Uterus (tissue), 4 donors: ENCODE data around the gene SSBP2. TPM values are rescaled to one million over a fixed set of nuclear protein-coding genes. Genes with fewer than 3 reads are reported as not detected.

ENCODE experiments used
- DNase-seq, 2 donors: peaks; one replicate each; pipeline ENCODE4 v3.0.0-alpha.2; 2019 to 2020
- H3K27ac ChIP-seq, 2 donors: fragments of 200-600 bp; sonication (generic); 1 replicate in 1 of 2; 2 replicates in 1 of 2; pipeline ENCODE4 v1.5.1; 2016 to 2018
- H3K27me3 ChIP-seq, 2 donors: fragments of 200-600 bp; sonication (generic); one replicate each; pipeline ENCODE4 v1.5.1; 2018 to 2019; ENCODE audit warnings: control low read depth in 1 of 2
- H3K36me3 ChIP-seq, 2 donors: fragments of 200-600 bp; sonication (generic); one replicate each; pipeline ENCODE4 v1.5.1; 2019; ENCODE audit warnings: control low read depth in 1 of 2
- H3K4me1 ChIP-seq, 2 donors: fragments of 200-600 bp; sonication (generic); one replicate each; pipeline ENCODE4 v1.5.1; 2018 to 2019; ENCODE audit warnings: control low read depth in 1 of 2
- H3K4me3 ChIP-seq, 2 donors: fragments of 200-600 bp; sonication (generic); 1 replicate in 1 of 2; 2 replicates in 1 of 2; pipeline ENCODE4 v1.5.1; 2018 to 2019; ENCODE audit warnings: mild to moderate bottlenecking in 1 of 2
- H3K9me3 ChIP-seq, 2 donors: fragments of 200-600 bp; sonication (generic); one replicate each; pipeline ENCODE4 v1.5.1; 2019; ENCODE audit warnings: control low read depth in 1 of 2
- CTCF ChIP-seq, 4 experiments: fragments of 200-600 bp in 2 of 4; fragments of 450-650 bp in 2 of 4; sonication (generic) in 2 of 4; IDR thresholded peaks; one replicate each; pipeline ENCODE4 v1.5.1; 2016 to 2019; ENCODE audit warnings: antibody characterized with exemption in 4 of 4, mild to moderate bottlenecking in 2 of 4, moderate library complexity in 1 of 4
- POLR2A ChIP-seq, 2 donors: fragments of 450-650 bp; IDR thresholded peaks; one replicate each; pipeline ENCODE4 v1.6.1; 2016; ENCODE audit warnings: antibody characterized with exemption in 2 of 2, mild to moderate bottlenecking in 1 of 2, moderate library complexity in 1 of 2
- intact Hi-C: fragments of 100-400 bp; cut with DNase I; formaldehyde crosslinking; loops from one replicate; pipeline ENCODE4 v1.15.1; 2023; ENCODE audit warnings: low total_unique reads
- total RNA-seq, 4 donors: library from RNA; depleted of rRNA in 3 of 4; stranded (reverse); fragments of >200 nt in 3 of 4; gene quantifications; one replicate each; pipeline versions ENCODE4 v1.1.0 to v1.2.4, GENCODE V29; 2014 to 2023
- donor health status: DM: yes; HTN: yes; CAD: no.

Gene SSBP2
- total RNA-seq, 4 donors from 2014 or later: 22.0 to 204 (median 90.9) TPM

GRCh38 chr5:81788329-81788728 is 37.4 kb upstream of the SSBP2 start:
- no peak for DNase-seq
- intact Hi-C loops: loop anchor here (5.0 kb wide), 2 partner anchors 36 to 59 kb away; partner anchors contain the start of gene SSBP2
- Histone ChIP-seq H3K4me1 (peaks cover 0 to 10% of the 10 kb centered on the region in 2 donors), H3K36me3 (no peaks in the 10 kb centered on the region), H3K4me3 (no peak overlapping the region), H3K27me3 (no peaks in the 10 kb centered on the region), H3K27ac (peak overlapping the region; percentile 66 to 69), H3K9me3 (no peaks in the 10 kb centered on the region)
- TF ChIP-seq CTCF (IDR thresholded peaks at IDR 0.05) (no peak), POLR2A (IDR thresholded peaks at IDR 0.05) (no peak)

- H3K4me3 ChIP-seq: no peak overlapping the region
- DNase-seq: peak; percentile 53 to 91
- intact Hi-C loops: loop anchor here (5.0 kb wide), 2 partner anchors 35 to 60 kb away; partner anchors contain the start of gene SSBP2
- no peaks in the 10 kb centered on the region for H3K36me3 ChIP-seq
- TF ChIP-seq POLR2A (IDR thresholded peaks at IDR 0.05) (no peak), CTCF (IDR thresholded peaks at IDR 0.05) (peak in 2 of 4 experiments; percentile 3 to 4)
- no peaks in the 10 kb centered on the region for H3K9me3 ChIP-seq
- peaks cover 0 to 10% of the 10 kb centered on the region in 2 donors for H3K4me1 ChIP-seq
- H3K27me3 ChIP-seq: no peaks in the 10 kb centered on the region
- H3K27ac ChIP-seq: peak overlapping the region; percentile 66 to 69
Measured at GRCh38 chr5:81787474-81788242, 36.8 kb upstream of the SSBP2 start.

GRCh38 chr5:81786991-81787390 is 36.1 kb upstream of the SSBP2 start:
- peaks cover 0 to 10% of the 10 kb centered on the region in 2 donors for H3K4me1 ChIP-seq
- H3K4me3 ChIP-seq: no peak overlapping the region
- H3K9me3 ChIP-seq: no peaks in the 10 kb centered on the region
- intact Hi-C loops: loop anchor here (5.0 kb wide), 2 partner anchors 35 to 60 kb away; partner anchors contain the start of gene SSBP2
- no peaks in the 10 kb centered on the region for H3K36me3 ChIP-seq
- peak overlapping the region; percentile 66 to 69 for H3K27ac ChIP-seq
- TF ChIP-seq POLR2A (IDR thresholded peaks at IDR 0.05) (no peak), CTCF (IDR thresholded peaks at IDR 0.05) (no peak)
- no peaks in the 10 kb centered on the region for H3K27me3 ChIP-seq
- DNase-seq: no peak

- H3K4me1 ChIP-seq: peaks cover 0 to 10% of the 10 kb centered on the region in 2 donors
- DNase-seq: no peak
- H3K4me3 ChIP-seq: no peak overlapping the region
- intact Hi-C loops: loop anchor here (5.0 kb wide), 2 partner anchors 34 to 61 kb away; partner anchors contain the start of gene SSBP2
- TF ChIP-seq CTCF (IDR thresholded peaks at IDR 0.05): no peak
- TF ChIP-seq POLR2A (IDR thresholded peaks at IDR 0.05): no peak
- H3K27me3 ChIP-seq: no peaks in the 10 kb centered on the region
- H3K9me3 ChIP-seq: no peaks in the 10 kb centered on the region
- H3K36me3 ChIP-seq: no peaks in the 10 kb centered on the region
- peak overlapping the region; percentile 66 to 69 for H3K27ac ChIP-seq
Measured at GRCh38 chr5:81786496-81786895, 35.6 kb upstream of the SSBP2 start.

GRCh38 chr5:81785322-81785721 is 34.4 kb upstream of the SSBP2 start:
- H3K9me3 ChIP-seq: no peaks in the 10 kb centered on the region
- no peak overlapping the region for H3K27ac ChIP-seq
- TF ChIP-seq CTCF (IDR thresholded peaks at IDR 0.05) (no peak), POLR2A (IDR thresholded peaks at IDR 0.05) (no peak)
- H3K27me3 ChIP-seq: no peaks in the 10 kb centered on the region
- H3K36me3 ChIP-seq: no peaks in the 10 kb centered on the region
- no peak overlapping the region for H3K4me3 ChIP-seq
- H3K4me1 ChIP-seq: peaks cover 0 to 10% of the 10 kb centered on the region in 2 donors
- no peak for DNase-seq
- intact Hi-C loops: loop anchor here (5.0 kb wide), 2 partner anchors 33 to 62 kb away; partner anchors contain the start of gene SSBP2
